ENCODE results near the gene MYO19.
"Not testable (repeated sequence)": the region's sequence is repeated elsewhere in the genome, so short reads cannot be mapped to it uniquely, and the experiment has no call there.

Gene MYO19

DNA sequence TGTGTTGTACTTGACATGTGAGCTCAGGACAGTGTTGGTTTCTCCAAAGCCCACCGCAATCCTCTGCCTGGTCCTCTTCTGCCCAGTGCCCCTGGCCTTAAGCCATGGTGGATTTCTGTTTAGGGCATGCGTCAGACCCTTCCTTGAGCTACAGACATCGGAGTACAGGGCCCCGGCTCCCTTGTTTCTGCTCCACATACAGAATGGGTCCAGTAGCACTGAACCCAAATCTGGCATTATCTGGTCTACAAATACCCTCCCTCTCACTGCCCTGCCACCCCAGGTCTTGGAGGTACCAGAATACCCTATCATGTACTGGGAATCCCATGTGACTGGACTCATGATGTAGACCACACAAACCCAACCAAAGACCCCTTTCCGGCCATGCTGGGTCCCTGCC lies 75.6 kb downstream of the MYO19 start:
- no peak for TF ChIP-seq GATA1 (IDR thresholded peaks at IDR 0.05; ENCODE audit: low read depth, low read length)
- TF ChIP-seq POLR2A (IDR thresholded peaks at IDR 0.05; ENCODE audit: low read length): no peak
- no peak for DNase-seq

DNA sequence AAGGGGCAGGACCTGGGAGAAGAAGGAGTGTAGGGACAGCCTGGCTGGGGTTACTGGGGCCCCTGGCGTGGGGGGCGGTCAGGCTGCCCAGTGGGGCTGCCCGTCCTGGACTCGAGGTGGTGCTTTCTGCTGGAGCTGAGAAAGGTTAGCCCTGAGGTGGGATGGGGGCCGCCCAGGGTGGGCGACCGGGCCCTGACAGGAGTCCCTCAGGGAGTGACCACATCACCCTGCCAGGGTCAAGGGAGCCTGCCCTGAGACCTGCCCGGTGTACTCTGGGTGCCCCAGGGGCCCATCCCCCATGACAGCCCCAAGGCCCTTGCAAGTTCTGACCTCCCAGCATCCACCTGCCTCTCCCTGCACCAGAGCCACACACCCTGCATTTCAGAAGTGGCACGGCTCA lies 77.0 kb downstream of the MYO19 start:
- not testable (repeated sequence) for DNase-seq

DNA sequence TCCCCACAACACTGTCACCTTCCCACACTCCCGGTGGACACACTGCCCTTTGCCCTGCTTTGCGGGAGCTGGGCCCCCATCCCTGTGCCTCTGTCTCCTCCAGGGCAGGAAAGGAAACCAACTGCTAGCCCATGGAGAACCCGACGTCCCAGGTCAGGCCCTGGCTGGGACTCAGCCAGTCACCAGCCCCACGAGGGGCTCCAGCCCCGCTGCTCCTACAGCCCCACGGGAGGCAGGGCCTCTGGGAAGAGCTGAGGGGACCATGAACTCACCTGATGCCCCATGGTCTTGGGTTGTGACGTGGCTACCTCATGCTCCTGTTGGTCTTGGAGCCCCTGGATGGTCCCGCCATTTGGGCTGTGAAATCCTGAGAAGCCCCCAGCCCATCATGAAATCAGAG lies 81.8 kb downstream of the MYO19 start:
- DNase-seq: not testable (repeated sequence)

DNA sequence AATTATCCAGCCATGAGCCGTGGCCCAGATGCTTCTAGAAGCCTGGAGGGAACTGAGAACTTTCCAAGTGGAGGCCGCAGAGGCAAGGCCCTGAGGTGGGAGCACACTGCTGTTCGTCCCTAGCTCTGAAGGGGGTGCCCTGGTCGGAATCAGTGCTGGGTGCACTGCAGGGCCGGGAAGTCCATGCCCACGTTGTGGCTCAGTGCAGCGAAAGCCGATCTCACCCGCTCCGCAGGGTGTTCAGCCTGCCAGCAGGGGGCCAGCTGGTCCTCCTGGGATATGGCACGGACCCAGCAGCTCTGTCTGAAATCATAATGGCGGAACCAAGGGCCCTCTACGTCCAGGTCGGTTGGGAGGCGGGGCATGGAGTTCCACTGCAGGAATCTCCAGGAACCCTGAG lies 84.7 kb downstream of the MYO19 start:
- DNase-seq: not testable (repeated sequence)

Data from erythroblast (primary cell).